Muscle layer of duodenum (tissue), 2 donors: ENCODE measurements around the gene TPRG1.
A peak's percentile ranks its signal among the peaks of the same experiment; 100 is the strongest.
"Not testable (repeated sequence)": the region's sequence is repeated elsewhere in the genome, so short reads cannot be mapped to it uniquely, and the experiment has no call there.

Experiments used
- H3K27ac ChIP-seq: one replicate; pipeline ENCODE4 v1.7.0; 2013; ENCODE audit warnings: mild to moderate bottlenecking, low read length
- H3K27me3 ChIP-seq: one replicate; pipeline ENCODE4 v1.7.0; 2013; ENCODE audit warnings: low read depth, mild to moderate bottlenecking, control low read depth, low read length
- H3K36me3 ChIP-seq, 2 donors: one replicate each; pipeline ENCODE4 v1.7.0; 2013; ENCODE audit warnings: low read length in 2 of 2, control low read depth in 1 of 2, mild to moderate bottlenecking in 1 of 2; ENCODE audit not compliant: insufficient read depth in 2 of 2, control insufficient read depth in 1 of 2
- H3K4me1 ChIP-seq, 2 donors: one replicate each; pipeline ENCODE4 v1.7.0; 2013; ENCODE audit warnings: low read length in 2 of 2, mild to moderate bottlenecking in 2 of 2, control low read depth in 1 of 2, moderate library complexity in 1 of 2; ENCODE audit not compliant: insufficient read depth in 2 of 2, control insufficient read depth in 1 of 2
- H3K4me3 ChIP-seq, 2 donors: one replicate each; pipeline ENCODE4 v1.7.0; 2013; ENCODE audit warnings: low read length in 2 of 2, low read depth in 1 of 2, mild to moderate bottlenecking in 1 of 2
- H3K9me3 ChIP-seq, 2 donors: one replicate each; pipeline ENCODE4 v1.7.0; 2013; ENCODE audit warnings: low read length in 2 of 2, control low read depth in 1 of 2, mild to moderate bottlenecking in 1 of 2; ENCODE audit not compliant: control insufficient read depth in 1 of 2
- donor health status: healthy.

TPRG1 gene

DNA sequence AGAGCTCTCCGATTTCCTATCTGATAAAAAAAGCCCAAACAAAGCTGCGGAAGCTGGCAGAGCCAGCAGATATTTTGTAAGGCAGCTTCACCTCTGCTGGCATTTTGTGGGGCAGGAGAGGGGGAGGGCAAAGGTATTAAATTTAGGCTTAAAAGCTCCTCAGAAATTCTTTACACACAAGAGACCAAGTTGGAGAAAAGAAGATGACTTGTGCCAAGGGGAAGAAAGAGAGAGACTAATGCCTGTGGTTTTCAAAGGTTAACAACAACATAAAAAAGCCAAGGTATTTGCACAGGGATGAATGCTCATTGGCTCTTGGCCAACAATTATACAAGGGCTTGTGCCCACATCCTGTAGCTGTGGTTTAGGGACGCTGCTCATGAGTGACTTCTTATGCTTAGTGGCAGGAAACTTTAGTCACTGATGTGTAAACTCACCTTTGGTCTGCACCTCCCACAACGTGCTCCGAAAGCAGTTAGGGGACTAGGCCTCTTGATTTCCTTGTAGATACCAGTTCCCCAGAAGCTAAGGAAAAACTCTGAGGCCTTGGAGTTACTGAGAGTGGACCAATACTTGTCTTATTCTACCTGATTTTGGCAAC lies 152.9 kb downstream of the TPRG1 start:
- Histone ChIP-seq H3K36me3 (no peaks in the 10 kb centered on the region), H3K4me1 (peaks cover 0 to 8% of the 10 kb centered on the region in 2 donors), H3K27ac (peak overlapping the region; percentile 54)

DNA sequence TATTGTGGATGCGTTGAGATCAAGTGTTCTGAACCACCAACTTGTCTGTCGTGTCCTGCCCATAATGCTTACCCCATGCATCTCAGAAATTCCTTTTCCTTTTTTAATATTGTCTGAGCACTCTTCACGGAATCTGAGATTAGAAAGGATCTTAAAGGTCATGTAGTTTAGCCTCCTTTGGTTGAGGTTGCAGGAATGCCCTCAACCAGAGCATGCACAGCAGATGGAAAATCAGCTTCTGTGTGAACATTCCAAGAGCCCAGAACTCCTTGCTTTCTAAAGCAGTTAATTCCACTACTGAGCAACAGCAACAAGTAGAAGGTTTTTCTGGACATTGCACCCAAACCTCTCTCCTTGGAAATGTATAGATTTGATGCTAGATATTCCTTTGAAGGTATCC lies 153.7 kb downstream of the TPRG1 start:
- peaks cover 0 to 8% of the 10 kb centered on the region in 2 donors for H3K4me1 ChIP-seq
- no peak overlapping the region for H3K4me3 ChIP-seq
- H3K9me3 ChIP-seq, result no peaks in the 10 kb centered on the region
- no peaks in the 10 kb centered on the region for H3K36me3 ChIP-seq
- H3K27ac ChIP-seq, result no peak overlapping the region
- no peaks in the 10 kb centered on the region for H3K27me3 ChIP-seq

More for the DNA sequence above, 152.9 kb downstream of the TPRG1 start:
- Histone ChIP-seq H3K27me3 (no peaks in the 10 kb centered on the region), H3K4me3 (no peak overlapping the region), H3K9me3 (no peaks in the 10 kb centered on the region)

DNA sequence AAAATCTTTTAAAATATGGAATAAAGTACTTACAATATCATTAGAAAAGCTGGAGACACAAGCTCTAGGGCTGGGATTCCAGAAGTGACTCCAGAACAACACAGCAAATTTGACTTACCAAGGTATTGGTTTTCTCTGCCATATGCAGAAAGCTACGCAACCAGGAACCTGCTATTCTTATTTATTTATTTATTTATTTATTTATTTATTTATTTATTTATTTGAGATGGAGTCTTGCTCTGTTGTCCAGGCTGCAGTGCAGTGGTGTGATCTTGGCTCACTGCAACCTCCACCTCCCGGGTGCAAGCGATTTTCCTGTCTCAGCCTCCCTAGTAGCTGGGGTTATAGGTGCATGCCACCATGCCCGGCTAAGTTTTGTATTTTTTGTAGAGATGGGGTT lies 157.9 kb downstream of the TPRG1 start:
- H3K27me3 ChIP-seq, H3K4me3 ChIP-seq, H3K27ac ChIP-seq, H3K4me1 ChIP-seq, H3K36me3 ChIP-seq, H3K9me3 ChIP-seq: not testable (repeated sequence)

DNA sequence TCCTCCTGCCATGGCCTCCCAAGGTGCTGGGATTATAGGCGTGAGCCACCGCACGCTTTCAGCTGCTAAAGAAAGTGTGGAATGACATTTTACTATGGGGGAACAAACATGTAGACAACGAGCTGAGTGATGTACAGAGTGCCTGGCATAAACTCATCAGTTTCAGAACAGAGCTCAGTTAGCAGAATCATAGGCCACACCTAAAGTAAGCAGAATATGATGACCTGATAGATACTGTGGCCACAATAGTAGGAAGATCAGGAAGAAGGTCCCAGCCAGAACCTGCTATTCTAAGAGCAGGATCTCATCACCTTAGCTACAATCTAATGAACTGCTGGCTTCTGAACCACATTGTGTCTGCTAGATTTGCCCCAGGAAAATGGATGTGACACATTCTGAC lies 158.3 kb downstream of the TPRG1 start:
- Histone ChIP-seq H3K4me1 (no peaks in the 10 kb centered on the region), H3K36me3 (no peaks in the 10 kb centered on the region), H3K4me3 (no peak overlapping the region), H3K27ac (no peak overlapping the region), H3K27me3 (no peaks in the 10 kb centered on the region), H3K9me3 (no peaks in the 10 kb centered on the region)

DNA sequence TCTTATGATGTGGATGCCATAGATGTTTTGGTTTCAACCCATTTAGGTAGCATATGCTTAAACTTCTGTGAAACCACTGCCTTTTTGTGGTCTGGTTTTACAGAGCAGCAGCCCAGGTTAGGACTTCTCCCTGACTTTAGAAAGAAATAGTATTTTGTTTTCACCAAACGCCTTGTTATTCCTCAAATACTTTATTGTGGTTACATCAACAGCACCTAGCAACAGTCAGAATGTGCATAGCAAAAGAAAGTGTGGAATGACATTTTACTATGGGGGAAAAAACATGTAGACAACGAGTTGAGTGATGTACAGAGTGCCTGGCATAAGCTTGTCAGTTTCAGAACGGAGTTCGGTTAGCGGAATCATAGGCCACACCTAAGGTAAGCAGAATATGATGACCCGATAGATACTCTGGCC lies 159.2 kb downstream of the TPRG1 start:
- Histone ChIP-seq H3K9me3 (no peaks in the 10 kb centered on the region), H3K27me3 (no peaks in the 10 kb centered on the region), H3K27ac (no peak overlapping the region), H3K36me3 (no peaks in the 10 kb centered on the region), H3K4me1 (no peaks in the 10 kb centered on the region), H3K4me3 (no peak overlapping the region)

DNA sequence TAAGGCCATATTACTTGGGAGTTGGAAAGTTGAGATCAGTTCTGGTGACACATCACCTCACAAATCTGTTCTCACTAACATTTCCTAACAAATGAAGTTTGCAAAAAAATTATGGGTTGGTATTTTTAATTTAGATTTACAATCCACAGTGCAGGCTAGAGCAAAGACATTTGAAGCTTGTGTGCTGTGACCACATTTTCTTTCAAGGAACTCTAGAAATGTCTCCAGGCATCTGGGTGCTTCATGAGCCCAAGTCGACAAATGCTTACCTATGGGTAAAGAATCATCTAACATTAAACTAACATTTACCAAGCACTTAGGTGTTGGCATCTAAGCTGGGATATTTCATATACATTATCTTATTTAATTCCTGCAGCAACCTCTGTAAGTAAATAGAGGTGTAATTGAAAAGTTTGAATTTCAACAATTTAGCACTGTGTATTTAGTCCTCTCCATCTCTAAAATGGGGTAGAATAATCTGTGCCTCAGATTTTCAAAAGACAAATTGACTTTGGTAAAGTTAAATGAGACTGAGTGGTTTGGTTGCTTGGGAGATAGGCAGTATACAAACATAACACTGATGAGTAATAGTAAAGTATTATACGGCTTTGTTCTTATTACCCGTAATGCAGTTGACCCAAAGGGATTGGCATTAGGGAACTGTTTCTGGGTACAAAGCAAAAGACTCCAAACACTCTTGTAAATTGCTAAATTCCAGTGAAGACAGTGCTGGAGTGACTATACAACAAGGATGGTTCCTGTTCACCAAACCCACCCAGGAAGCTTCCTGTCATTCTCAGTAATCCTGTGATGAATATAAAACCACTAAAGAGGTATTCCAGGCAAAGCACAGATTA lies 162.5 kb downstream of the TPRG1 start:
- no peaks in the 10 kb centered on the region for H3K9me3 ChIP-seq

DNA sequence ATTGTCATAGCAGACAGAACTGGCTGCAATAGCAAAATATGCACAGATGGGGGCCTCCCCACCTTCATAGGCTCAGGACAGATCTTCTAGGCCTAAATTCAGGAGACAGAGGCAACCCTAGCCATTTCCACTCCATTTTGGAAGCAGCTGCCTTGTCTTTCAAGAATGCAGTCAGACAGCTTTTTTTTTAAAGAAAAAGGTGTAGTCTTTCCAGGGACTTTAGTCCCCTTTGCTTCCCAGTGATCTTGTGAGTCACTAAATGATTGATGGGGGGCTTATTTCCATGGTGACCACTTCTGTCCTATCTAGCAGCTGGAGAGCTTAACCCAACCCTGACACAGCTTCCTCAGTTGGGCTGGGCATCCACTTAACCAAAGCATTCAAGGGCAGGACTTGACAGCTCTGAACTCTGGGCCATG lies 165.9 kb downstream of the TPRG1 start:
- H3K4me1 ChIP-seq, result no peaks in the 10 kb centered on the region
- no peaks in the 10 kb centered on the region for H3K9me3 ChIP-seq
- H3K4me3 ChIP-seq, result no peak overlapping the region
- no peaks in the 10 kb centered on the region for H3K36me3 ChIP-seq
- no peak overlapping the region for H3K27ac ChIP-seq
- H3K27me3 ChIP-seq, result no peaks in the 10 kb centered on the region

More for the DNA sequence above, 162.5 kb downstream of the TPRG1 start:
- no peak overlapping the region for H3K4me3 ChIP-seq
- H3K27ac ChIP-seq, result no peak overlapping the region
- H3K36me3 ChIP-seq, result no peaks in the 10 kb centered on the region
- no peaks in the 10 kb centered on the region for H3K27me3 ChIP-seq
- no peaks in the 10 kb centered on the region for H3K4me1 ChIP-seq

DNA sequence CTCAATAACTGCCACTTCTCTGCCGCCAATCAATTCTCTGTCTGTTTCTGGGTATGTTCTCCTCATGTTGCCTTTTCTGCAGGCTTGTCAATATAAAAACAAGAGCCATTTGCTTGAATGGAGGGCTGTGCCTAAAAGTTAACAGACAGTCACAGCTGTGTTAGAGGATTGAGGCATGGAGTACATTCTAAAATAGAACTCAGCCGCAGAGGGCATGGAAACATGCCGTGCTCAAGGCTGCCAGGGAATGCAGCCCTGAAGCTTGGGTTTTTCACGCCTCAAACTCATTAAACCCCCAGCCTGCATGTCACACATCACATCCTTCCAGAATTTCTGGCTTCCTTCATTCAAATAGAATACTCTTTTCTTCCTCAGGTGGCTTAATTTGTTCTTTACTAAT lies 166.6 kb downstream of the TPRG1 start:
- H3K4me1 ChIP-seq, result no peaks in the 10 kb centered on the region
- no peak overlapping the region for H3K27ac ChIP-seq
- H3K4me3 ChIP-seq, result no peak overlapping the region
- no peaks in the 10 kb centered on the region for H3K9me3 ChIP-seq
- H3K27me3 ChIP-seq, result no peaks in the 10 kb centered on the region
- no peaks in the 10 kb centered on the region for H3K36me3 ChIP-seq

DNA sequence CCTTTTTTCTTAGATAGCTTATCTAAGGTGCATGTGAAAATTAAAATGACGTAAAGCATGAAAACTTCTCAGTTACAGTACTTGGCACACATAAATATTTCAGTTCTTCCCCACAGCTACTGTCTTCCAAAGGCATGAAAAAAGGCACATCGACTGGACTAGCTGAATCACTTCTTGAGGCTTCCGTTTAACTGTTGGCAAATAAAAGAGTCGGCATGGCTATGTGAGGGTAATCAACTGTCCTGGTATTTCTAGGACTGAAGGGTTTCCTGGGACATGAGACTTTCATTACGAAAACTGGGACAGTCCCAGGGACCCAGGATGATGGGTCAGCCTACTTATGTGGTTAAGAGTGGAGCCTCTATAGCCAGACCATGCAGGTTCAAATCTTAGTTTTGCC lies 168.2 kb downstream of the TPRG1 start:
- Histone ChIP-seq H3K36me3 (no peaks in the 10 kb centered on the region), H3K27me3 (no peaks in the 10 kb centered on the region), H3K9me3 (no peaks in the 10 kb centered on the region), H3K27ac (no peak overlapping the region), H3K4me3 (no peak overlapping the region), H3K4me1 (no peaks in the 10 kb centered on the region)

DNA sequence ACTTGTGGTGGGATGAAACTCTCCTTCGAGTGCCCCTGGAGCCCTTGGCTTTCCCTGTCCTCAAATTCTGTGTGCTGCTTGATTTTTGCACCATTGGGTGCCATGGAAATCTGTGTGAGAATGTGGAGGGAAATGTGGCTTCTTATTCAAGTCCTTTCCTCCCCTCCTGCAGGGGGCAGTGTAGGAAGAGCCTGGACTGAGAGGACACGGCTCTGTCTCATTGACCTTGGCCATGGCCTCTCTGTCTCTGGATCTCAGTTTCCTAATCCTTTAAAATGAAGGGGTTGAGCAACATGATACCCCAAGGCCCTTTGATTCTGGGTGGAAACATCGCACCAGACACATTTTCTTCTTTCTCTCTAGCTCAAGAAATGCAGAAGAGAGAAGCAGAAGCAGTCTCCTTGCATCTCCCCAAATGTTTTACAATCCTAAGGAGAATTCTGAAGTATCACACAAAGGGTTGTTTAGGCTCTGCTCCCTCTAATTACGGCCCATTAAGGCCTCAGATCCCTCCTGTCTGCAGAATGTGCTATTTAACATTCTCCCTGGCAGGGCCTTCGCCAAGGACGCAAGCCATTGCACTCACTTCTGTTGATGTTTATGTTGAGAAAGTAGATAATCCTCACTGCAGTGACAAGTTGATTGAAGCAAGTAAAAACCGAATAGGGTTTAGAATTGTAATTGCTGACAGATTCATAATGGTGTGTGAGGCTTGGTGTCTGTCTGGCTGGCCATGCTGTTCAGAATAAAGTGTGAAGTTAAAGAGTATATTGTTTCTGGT lies 169.1 kb downstream of the TPRG1 start:
- no peaks in the 10 kb centered on the region for H3K9me3 ChIP-seq
- H3K4me3 ChIP-seq, result no peak overlapping the region
- H3K4me1 ChIP-seq, result no peaks in the 10 kb centered on the region

DNA sequence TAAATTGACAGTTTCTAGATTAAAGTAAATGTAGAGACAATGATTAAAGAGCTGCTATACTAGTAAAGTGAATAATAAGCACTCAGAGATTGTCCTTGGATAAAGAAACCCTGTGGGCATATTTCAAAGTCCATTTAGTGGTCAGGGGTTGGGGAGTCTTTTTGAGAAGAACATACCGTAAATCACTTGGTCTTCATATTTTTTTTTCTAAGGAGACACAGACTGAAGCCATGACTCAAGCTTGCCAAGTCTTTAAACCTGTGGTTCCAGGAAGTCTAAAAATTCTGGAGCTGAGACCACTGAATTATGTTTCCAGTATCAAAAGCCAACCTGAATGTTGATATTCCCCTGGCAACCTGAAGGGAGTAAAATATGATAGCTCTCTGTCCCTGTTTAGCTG lies 171.0 kb downstream of the TPRG1 start:
- no peak overlapping the region for H3K27ac ChIP-seq
- no peaks in the 10 kb centered on the region for H3K27me3 ChIP-seq
- H3K4me1 ChIP-seq, result no peaks in the 10 kb centered on the region
- H3K9me3 ChIP-seq, result no peaks in the 10 kb centered on the region
- H3K36me3 ChIP-seq, result no peaks in the 10 kb centered on the region
- no peak overlapping the region for H3K4me3 ChIP-seq

More for the DNA sequence above, 169.1 kb downstream of the TPRG1 start:
- H3K36me3 ChIP-seq, result no peaks in the 10 kb centered on the region
- H3K27ac ChIP-seq, result no peak overlapping the region
- no peaks in the 10 kb centered on the region for H3K27me3 ChIP-seq
